Measurements from ENCODE around the gene MOCS3.

The MOCS3 gene

GRCh38 chr20:50958615-50959542 is at the start of gene MOCS3:
TSS of gene MOCS3 (plus strand) at chr20:50958818. CDS start at chr20:50958843, 25 bp downstream.
- H3K4me3 ChIP-seq (ENCODE audit: low read length): peak within 1 kb of the TSS; percentile 91
- TF ChIP-seq ZNF274 (IDR thresholded peaks at IDR 0.05; ENCODE audit: low read depth, low read length): no peak

- H3K4me3 ChIP-seq (ENCODE audit: low read length): no peak overlapping the region
- TF ChIP-seq ZNF274 (IDR thresholded peaks at IDR 0.05; ENCODE audit: low read depth, low read length): no peak
These were observed 49.2 kb upstream of the MOCS3 start for GRCh38 chr20:50909413-50909812.

- no peak overlapping the region for H3K4me3 ChIP-seq (ENCODE audit: low read length)
- TF ChIP-seq ZNF274 (IDR thresholded peaks at IDR 0.05; ENCODE audit: low read depth, low read length): no peak
These were observed 47.6 kb upstream of the MOCS3 start for GRCh38 chr20:50911030-50911429.

- no peak overlapping the region for H3K4me3 ChIP-seq (ENCODE audit: low read length)
- no peak for TF ChIP-seq ZNF274 (IDR thresholded peaks at IDR 0.05; ENCODE audit: low read depth, low read length)
These were observed 46.9 kb upstream of the MOCS3 start for GRCh38 chr20:50911716-50912115.

GRCh38 chr20:50913690-50914375 is 44.8 kb upstream of the MOCS3 start:
- H3K4me3 ChIP-seq (ENCODE audit: low read length): no peak overlapping the region
- TF ChIP-seq ZNF274 (IDR thresholded peaks at IDR 0.05; ENCODE audit: low read depth, low read length): no peak

- no peak overlapping the region for H3K4me3 ChIP-seq (ENCODE audit: low read length)
- no peak for TF ChIP-seq ZNF274 (IDR thresholded peaks at IDR 0.05; ENCODE audit: low read depth, low read length)
These were observed 43.2 kb upstream of the MOCS3 start for GRCh38 chr20:50915424-50915823.

GRCh38 chr20:50916257-50916656 is 42.4 kb upstream of the MOCS3 start:
- TF ChIP-seq ZNF274 (IDR thresholded peaks at IDR 0.05; ENCODE audit: low read depth, low read length): no peak
- no peak overlapping the region for H3K4me3 ChIP-seq (ENCODE audit: low read length)

GRCh38 chr20:50916934-50917333 is 41.7 kb upstream of the MOCS3 start:
- no peak for TF ChIP-seq ZNF274 (IDR thresholded peaks at IDR 0.05; ENCODE audit: low read depth, low read length)
- H3K4me3 ChIP-seq (ENCODE audit: low read length): peak overlapping the region; percentile 2; the same call in 1 of the 2 replicates

- no peak for TF ChIP-seq ZNF274 (IDR thresholded peaks at IDR 0.05; ENCODE audit: low read depth, low read length)
- H3K4me3 ChIP-seq (ENCODE audit: low read length): no peak overlapping the region
These were observed 40.2 kb upstream of the MOCS3 start for GRCh38 chr20:50918403-50918802.

- no peak overlapping the region for H3K4me3 ChIP-seq (ENCODE audit: low read length)
- TF ChIP-seq ZNF274 (IDR thresholded peaks at IDR 0.05; ENCODE audit: low read depth, low read length): no peak
These were observed 39.1 kb upstream of the MOCS3 start for GRCh38 chr20:50919567-50919966.

- no peak for TF ChIP-seq ZNF274 (IDR thresholded peaks at IDR 0.05; ENCODE audit: low read depth, low read length)
- no peak overlapping the region for H3K4me3 ChIP-seq (ENCODE audit: low read length)
These were observed 37.6 kb upstream of the MOCS3 start for GRCh38 chr20:50920997-50921396.

- TF ChIP-seq ZNF274 (IDR thresholded peaks at IDR 0.05; ENCODE audit: low read depth, low read length): no peak
- H3K4me3 ChIP-seq (ENCODE audit: low read length): no peak overlapping the region
These were observed 36.7 kb upstream of the MOCS3 start for GRCh38 chr20:50921803-50922501.

GRCh38 chr20:50924261-50924920 is 34.2 kb upstream of the MOCS3 start:
- TF ChIP-seq ZNF274 (IDR thresholded peaks at IDR 0.05; ENCODE audit: low read depth, low read length): no peak
- H3K4me3 ChIP-seq (ENCODE audit: low read length): no peak overlapping the region

- TF ChIP-seq ZNF274 (IDR thresholded peaks at IDR 0.05; ENCODE audit: low read depth, low read length): no peak
- H3K4me3 ChIP-seq (ENCODE audit: low read length): no peak overlapping the region; the same call in 1 of the 2 replicates
These were observed 32.1 kb upstream of the MOCS3 start for GRCh38 chr20:50926530-50926929.
